ENCODE results near the gene SMAP1. TPM values are rescaled to one million over a fixed set of nuclear protein-coding genes. Genes with fewer than 3 reads are reported as not detected.

SMAP1 gene
- total RNA-seq, 1 experiment from 2014 or later = 36.1 TPM

DNA sequence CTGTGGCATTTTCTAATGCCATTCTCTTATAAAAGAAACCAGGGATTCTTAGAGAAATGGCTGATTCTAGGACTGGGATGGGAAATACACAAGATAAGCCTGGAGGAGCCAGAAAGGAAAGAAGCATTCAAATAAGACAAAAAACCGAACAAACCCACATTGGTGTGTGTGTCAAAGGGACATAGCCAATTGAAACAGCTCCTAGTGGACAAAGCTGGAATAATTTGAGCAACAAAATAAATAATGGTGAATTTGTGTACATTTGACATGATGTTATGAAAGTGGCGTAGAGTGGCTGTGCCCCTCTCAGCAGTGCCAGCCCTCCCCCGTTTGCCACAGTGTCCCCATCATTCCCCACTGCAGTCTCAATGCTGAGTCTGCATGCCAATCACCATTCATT, 233.6 kb downstream of the SMAP1 start:
- H3K27me3 Mint-ChIP-seq (ENCODE audit: insufficient read depth, unreplicated experiment) = peaks cover 9% of the 10 kb centered on the region
- no peaks in the 10 kb centered on the region for H3K36me3 Mint-ChIP-seq (ENCODE audit: insufficient read depth, unreplicated experiment)
- no peaks in the 10 kb centered on the region for H3K27me3 ChIP-seq (replicated peaks; ENCODE audit: control insufficient read depth, insufficient read depth, low read length)
- CTCF ChIA-PET = no interaction called here
- no peaks in the 10 kb centered on the region for H3K9me3 Mint-ChIP-seq (ENCODE audit: unreplicated experiment)
- no peak overlapping the region for H3K4me3 Mint-ChIP-seq (ENCODE audit: unreplicated experiment)
- no peak overlapping the region for H3K4me3 ChIP-seq (ENCODE audit: low read depth, low read length)
- no peaks in the 10 kb centered on the region for H3K4me1 ChIP-seq
- H3K27ac Mint-ChIP-seq (ENCODE audit: unreplicated experiment) = no peak overlapping the region
- POLR2A ChIA-PET = no interaction called here
- no peaks in the 10 kb centered on the region for H3K9me3 ChIP-seq
- BruUV-seq (replicated peaks) = no TSS peak
- H3K4me1 Mint-ChIP-seq (ENCODE audit: low read depth, unreplicated experiment) = no peaks in the 10 kb centered on the region
- H3K36me3 ChIP-seq (ENCODE audit: control insufficient read depth, insufficient read depth, low read length) = no peaks in the 10 kb centered on the region
- DNase-seq = no peak
- TF ChIP-seq CTCF (IDR thresholded peaks at IDR 0.05; ENCODE audit: insufficient read depth in 1 of 2, low read depth in 1 of 2, low read length in 1 of 2, severe bottlenecking in 1 of 2, unreplicated experiment in 1 of 2) = peak; percentile 22 to 41
- intact Hi-C loops (cut with micrococcal nuclease; ENCODE audit: unreplicated experiment) = no loop called here

- Mint-ChIP-seq H3K4me1 (ENCODE audit: low read depth, unreplicated experiment) (no peaks in the 10 kb centered on the region), H3K36me3 (ENCODE audit: insufficient read depth, unreplicated experiment) (no peaks in the 10 kb centered on the region), H3K27ac (ENCODE audit: unreplicated experiment) (no peak overlapping the region), H3K9me3 (ENCODE audit: unreplicated experiment) (no peaks in the 10 kb centered on the region), H3K27me3 (ENCODE audit: insufficient read depth, unreplicated experiment) (peaks cover 6% of the 10 kb centered on the region), H3K4me3 (ENCODE audit: unreplicated experiment) (no peak overlapping the region)
- Histone ChIP-seq H3K36me3 (ENCODE audit: control insufficient read depth, insufficient read depth, low read length) (no peaks in the 10 kb centered on the region), H3K4me3 (ENCODE audit: low read depth, low read length) (no peak overlapping the region), H3K9me3 (no peaks in the 10 kb centered on the region), H3K27me3 (replicated peaks; ENCODE audit: control insufficient read depth, insufficient read depth, low read length) (no peaks in the 10 kb centered on the region), H3K4me1 (no peaks in the 10 kb centered on the region)
- TF ChIP-seq CTCF (IDR thresholded peaks at IDR 0.05; ENCODE audit: insufficient read depth in 1 of 2, low read depth in 1 of 2, low read length in 1 of 2, severe bottlenecking in 1 of 2, unreplicated experiment in 1 of 2) = no peak
- ChIA-PET POLR2A (no interaction called here), CTCF (no interaction called here)
- intact Hi-C loops (cut with micrococcal nuclease; ENCODE audit: unreplicated experiment) = no loop called here
- BruUV-seq (replicated peaks) = no TSS peak
- DNase-seq = no peak
Observed at GRCh38 chr6:70903665-70904452, 236.2 kb downstream of the SMAP1 start.

- Histone ChIP-seq H3K36me3 (ENCODE audit: control insufficient read depth, insufficient read depth, low read length) (no peaks in the 10 kb centered on the region), H3K4me3 (ENCODE audit: low read depth, low read length) (no peak overlapping the region), H3K9me3 (no peaks in the 10 kb centered on the region), H3K27me3 (replicated peaks; ENCODE audit: control insufficient read depth, insufficient read depth, low read length) (no peaks in the 10 kb centered on the region), H3K4me1 (no peaks in the 10 kb centered on the region)
- TF ChIP-seq CTCF (IDR thresholded peaks at IDR 0.05; ENCODE audit: insufficient read depth in 1 of 2, low read depth in 1 of 2, low read length in 1 of 2, severe bottlenecking in 1 of 2, unreplicated experiment in 1 of 2) = no peak
- Mint-ChIP-seq H3K36me3 (ENCODE audit: insufficient read depth, unreplicated experiment) (no peaks in the 10 kb centered on the region), H3K4me1 (ENCODE audit: low read depth, unreplicated experiment) (no peaks in the 10 kb centered on the region), H3K9me3 (ENCODE audit: unreplicated experiment) (no peaks in the 10 kb centered on the region), H3K4me3 (ENCODE audit: unreplicated experiment) (no peak overlapping the region), H3K27ac (ENCODE audit: unreplicated experiment) (no peak overlapping the region), H3K27me3 (ENCODE audit: insufficient read depth, unreplicated experiment) (peaks cover 3% of the 10 kb centered on the region)
- ChIA-PET POLR2A (no interaction called here), CTCF (no interaction called here)
- no TSS peak for BruUV-seq (replicated peaks)
- intact Hi-C loops (cut with micrococcal nuclease; ENCODE audit: unreplicated experiment) = no loop called here
- no peak for DNase-seq
Observed at GRCh38 chr6:70905742-70906141, 238.1 kb downstream of the SMAP1 start.

Other genes starting within 250 kb of the SMAP1 start
- 8.4 and 10.9 TPM in 2 replicates for gene SDHAF4, start 101.0 kb upstream of the SMAP1 start, total RNA-seq (2022)

Measured in Caco-2 (cell line).